Raji (cell line): Measurements from ENCODE around the gene SLC35A1.

Experiments
- POLR2A ChIP-seq: IDR thresholded peaks from 2 replicates; pipeline ENCODE4 v1.6.1; 2011; ENCODE audit warnings: low read depth, low read length, control low read depth; ENCODE audit not compliant: insufficient read depth

The SLC35A1 gene

GRCh38 chr6:87498048-87498447, 25.3 kb downstream of the SLC35A1 start:
- no peak for TF ChIP-seq POLR2A

GRCh38 chr6:87501809-87502572, 29.2 kb downstream of the SLC35A1 start:
- TF ChIP-seq POLR2A, result no peak

- no peak for TF ChIP-seq POLR2A
Observed at GRCh38 chr6:87504441-87504840, 31.7 kb downstream of the SLC35A1 start.

- TF ChIP-seq POLR2A, result no peak
Observed at GRCh38 chr6:87514831-87515230, 42.1 kb downstream of the SLC35A1 start.

- TF ChIP-seq POLR2A, result no peak
Observed at GRCh38 chr6:87518453-87518852, 45.7 kb downstream of the SLC35A1 start.

- TF ChIP-seq POLR2A, result no peak
Observed at GRCh38 chr6:87522686-87523085, 49.9 kb downstream of the SLC35A1 start.

GRCh38 chr6:87529221-87529620, 56.4 kb downstream of the SLC35A1 start:
- TF ChIP-seq POLR2A, result no peak

GRCh38 chr6:87534377-87535047, 61.7 kb downstream of the SLC35A1 start:
- no peak for TF ChIP-seq POLR2A

GRCh38 chr6:87538510-87539260, 65.9 kb downstream of the SLC35A1 start:
- TF ChIP-seq POLR2A, result no peak

GRCh38 chr6:87539554-87539953, 66.8 kb downstream of the SLC35A1 start:
- TF ChIP-seq POLR2A, result no peak

- TF ChIP-seq POLR2A, result no peak
Observed at GRCh38 chr6:87540539-87540938, 67.8 kb downstream of the SLC35A1 start.

- no peak for TF ChIP-seq POLR2A
Observed at GRCh38 chr6:87541041-87541440, 68.3 kb downstream of the SLC35A1 start.

- no peak for TF ChIP-seq POLR2A
Observed at GRCh38 chr6:87541744-87542143, 69.0 kb downstream of the SLC35A1 start.

- TF ChIP-seq POLR2A, result no peak
Observed at GRCh38 chr6:87543696-87544473, 71.1 kb downstream of the SLC35A1 start.

GRCh38 chr6:87544474-87544735, 71.6 kb downstream of the SLC35A1 start:
- TF ChIP-seq POLR2A, result no peak

GRCh38 chr6:87551799-87552198, 79.0 kb downstream of the SLC35A1 start:
- TF ChIP-seq POLR2A, result no peak

GRCh38 chr6:87553159-87553765, 80.5 kb downstream of the SLC35A1 start:
- no peak for TF ChIP-seq POLR2A
